Measurements from ENCODE around the gene ATPAF1.

DNA sequence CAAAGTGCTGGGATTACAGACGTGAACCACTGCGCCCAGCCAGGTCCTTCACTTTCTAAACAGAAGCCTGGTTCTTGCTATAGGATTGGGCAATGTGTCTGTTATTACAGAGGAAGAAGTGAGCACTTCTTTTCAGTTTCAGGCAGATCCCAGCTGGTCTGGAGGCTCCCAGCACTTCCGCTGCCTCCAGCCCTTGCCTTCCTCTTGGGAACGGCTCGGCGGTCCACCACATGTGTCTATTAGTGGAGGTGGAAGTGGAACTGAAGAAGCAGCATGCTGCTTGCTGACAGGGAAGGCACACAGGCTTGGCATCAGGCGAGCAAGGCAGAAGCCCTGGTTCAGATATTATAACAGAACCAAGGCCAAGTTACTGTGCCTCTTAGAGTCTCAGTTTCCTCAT is 81.1 kb downstream of the ATPAF1 start:
- TF ChIP-seq POLR2A (IDR thresholded peaks at IDR 0.05; ENCODE audit: low read depth, low read length) (no peak), SPI1 (IDR thresholded peaks at IDR 0.05; ENCODE audit: low read depth, low read length) (no peak)

All from GM12891 (cell line).